ENCODE measurements around the gene MYO9B.

DNA sequence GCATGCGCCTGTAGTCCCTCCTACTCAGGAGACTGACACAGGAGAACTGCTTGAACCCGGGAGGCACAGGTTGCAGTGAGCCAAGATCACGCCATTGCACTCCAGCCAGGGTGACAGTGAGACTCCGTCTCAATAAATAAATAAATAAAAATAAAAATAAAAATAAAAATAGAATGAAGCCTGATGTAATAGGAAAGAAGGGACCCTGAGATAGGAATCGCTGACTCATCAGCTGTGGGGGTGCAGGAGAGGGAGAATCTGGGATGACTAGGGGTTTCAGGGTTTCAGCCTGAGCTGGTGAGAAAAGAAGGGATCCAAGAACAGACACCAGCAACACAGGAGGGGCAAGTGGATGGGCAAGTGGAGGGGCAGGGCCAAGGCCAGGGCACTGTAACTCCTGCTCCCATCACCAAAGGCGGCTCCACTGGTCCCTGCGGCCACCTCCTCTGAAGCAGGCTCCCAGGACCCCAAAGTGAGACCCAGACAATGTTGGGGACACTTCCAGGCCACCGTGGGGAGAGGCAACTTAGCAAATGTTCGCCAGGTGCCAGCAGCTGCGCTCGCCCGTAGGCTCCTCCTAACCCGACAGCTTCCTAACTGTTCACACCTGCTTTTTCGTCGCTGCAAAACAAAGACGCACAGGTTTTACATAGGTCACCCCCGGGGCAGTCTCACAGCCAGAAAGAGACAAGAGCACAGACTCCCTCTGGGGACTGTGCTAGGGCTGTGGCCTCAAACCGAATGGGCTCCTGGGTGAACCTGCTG, 1.5 kb upstream of the MYO9B start:
- no peak for TF ChIP-seq POLR2A (IDR thresholded peaks at IDR 0.05)
- TF ChIP-seq, protein P1, sequence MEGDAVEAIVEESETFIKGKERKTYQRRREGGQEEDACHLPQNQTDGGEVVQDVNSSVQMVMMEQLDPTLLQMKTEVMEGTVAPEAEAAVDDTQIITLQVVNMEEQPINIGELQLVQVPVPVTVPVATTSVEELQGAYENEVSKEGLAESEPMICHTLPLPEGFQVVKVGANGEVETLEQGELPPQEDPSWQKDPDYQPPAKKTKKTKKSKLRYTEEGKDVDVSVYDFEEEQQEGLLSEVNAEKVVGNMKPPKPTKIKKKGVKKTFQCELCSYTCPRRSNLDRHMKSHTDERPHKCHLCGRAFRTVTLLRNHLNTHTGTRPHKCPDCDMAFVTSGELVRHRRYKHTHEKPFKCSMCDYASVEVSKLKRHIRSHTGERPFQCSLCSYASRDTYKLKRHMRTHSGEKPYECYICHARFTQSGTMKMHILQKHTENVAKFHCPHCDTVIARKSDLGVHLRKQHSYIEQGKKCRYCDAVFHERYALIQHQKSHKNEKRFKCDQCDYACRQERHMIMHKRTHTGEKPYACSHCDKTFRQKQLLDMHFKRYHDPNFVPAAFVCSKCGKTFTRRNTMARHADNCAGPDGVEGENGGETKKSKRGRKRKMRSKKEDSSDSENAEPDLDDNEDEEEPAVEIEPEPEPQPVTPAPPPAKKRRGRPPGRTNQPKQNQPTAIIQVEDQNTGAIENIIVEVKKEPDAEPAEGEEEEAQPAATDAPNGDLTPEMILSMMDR (IDR thresholded peaks at IDR 0.05), result no peak

Measured in heart left ventricle (tissue), 13 donors.